ENCODE results near the gene TP53TG5.
"Not testable (repeated sequence)": the region's sequence is repeated elsewhere in the genome, so short reads cannot be mapped to it uniquely, and the experiment has no call there.

Gene TP53TG5

GRCh38 chr20:45366192-45366591 is 11.9 kb downstream of the TP53TG5 start:
- DNase-seq (ENCODE audit: low spot score) = no peak

GRCh38 chr20:45365444-45365970 is 12.6 kb downstream of the TP53TG5 start:
- DNase-seq (ENCODE audit: low spot score) = no peak

GRCh38 chr20:45363611-45364492 is 14.3 kb downstream of the TP53TG5 start:
- no peak for DNase-seq (ENCODE audit: low spot score)

- peak; percentile 99 for DNase-seq (ENCODE audit: low spot score)
Measured at GRCh38 chr20:45362804-45363610, 15.1 kb downstream of the TP53TG5 start, which contains the start of gene SYS1. Gene SYS1 (plus strand): TSS chr20:45363156. CDS start chr20:45363532, 376 bp downstream.

GRCh38 chr20:45361793-45362192 is 16.3 kb downstream of the TP53TG5 start:
- DNase-seq (ENCODE audit: low spot score) = peak; percentile 53

GRCh38 chr20:45359406-45360148 is 18.5 kb downstream of the TP53TG5 start:
- DNase-seq (ENCODE audit: low spot score) = no peak

- no peak for DNase-seq (ENCODE audit: low spot score)
Measured at GRCh38 chr20:45359069-45359405, 19.1 kb downstream of the TP53TG5 start.

GRCh38 chr20:45358282-45359068 is 19.6 kb downstream of the TP53TG5 start:
- peak; percentile 69 for DNase-seq (ENCODE audit: low spot score)

GRCh38 chr20:45355209-45356084 is 22.7 kb downstream of the TP53TG5 start:
- DNase-seq (ENCODE audit: low spot score) = no peak

- DNase-seq (ENCODE audit: low spot score) = no peak
Measured at GRCh38 chr20:45354423-45355208, 23.5 kb downstream of the TP53TG5 start.

- DNase-seq (ENCODE audit: low spot score) = no peak
Measured at GRCh38 chr20:45353746-45354145, 24.4 kb downstream of the TP53TG5 start.

GRCh38 chr20:45352729-45353128 is 25.4 kb downstream of the TP53TG5 start:
- DNase-seq (ENCODE audit: low spot score) = no peak

GRCh38 chr20:45350795-45351194 is 27.3 kb downstream of the TP53TG5 start:
- DNase-seq (ENCODE audit: low spot score) = not testable (repeated sequence)

GRCh38 chr20:45350217-45350616 is 27.9 kb downstream of the TP53TG5 start:
- DNase-seq (ENCODE audit: low spot score) = no peak

- DNase-seq (ENCODE audit: low spot score) = no peak
Measured at GRCh38 chr20:45347936-45348778, 30.0 kb downstream of the TP53TG5 start, which contains the start of gene SDC4. Gene SDC4 (minus strand): TSS chr20:45348424. CDS start chr20:45348384, 40 bp downstream.

- DNase-seq (ENCODE audit: low spot score) = no peak
Measured at GRCh38 chr20:45347297-45347935, 30.7 kb downstream of the TP53TG5 start.

- DNase-seq (ENCODE audit: low spot score) = no peak
Measured at GRCh38 chr20:45346851-45347250, 31.3 kb downstream of the TP53TG5 start.

- DNase-seq (ENCODE audit: low spot score) = no peak
Measured at GRCh38 chr20:45346291-45346718, 31.8 kb downstream of the TP53TG5 start.
